Stimulated activated CD4-positive, alpha-beta T cell treated with anti-CD3 and anti-CD28 coated beads, Interleukin-15, amount 100 ng/mL, for 1 hour (primary cell): ENCODE results near the gene POLR2I.

Experiments used
- DNase-seq, 2 donors: peaks; one replicate each; pipeline ENCODE4 v3.0.0-alpha.2; 2020; ENCODE audit warnings: low read depth in 1 of 2, low spot score in 1 of 2

POLR2I gene

DNA sequence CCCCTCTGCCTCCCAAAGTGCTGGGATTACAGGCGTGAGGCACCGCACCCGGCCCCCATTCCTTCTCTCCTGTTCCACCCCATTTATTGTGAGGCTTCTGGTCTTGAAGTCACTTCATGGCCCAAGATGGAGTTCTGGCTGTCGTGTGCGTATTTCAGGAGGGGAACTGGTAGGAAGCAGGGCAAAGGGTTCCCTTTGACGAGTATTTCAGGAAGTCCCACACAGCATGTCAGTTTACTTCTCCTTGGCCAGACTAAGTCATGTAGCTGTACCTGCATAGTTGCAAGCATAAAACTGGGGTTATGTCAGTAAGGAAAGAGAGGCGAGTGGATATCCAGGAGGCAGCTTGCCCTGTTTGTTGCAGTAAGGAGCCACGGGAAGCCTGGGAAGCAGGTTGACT lies 49.8 kb downstream of the POLR2I start:
- DNase-seq = no peak
